ENCODE results near the gene SLC19A1.

- TF ChIP-seq CTCF (IDR thresholded peaks at IDR 0.05) (no peak), POLR2A (IDR thresholded peaks at IDR 0.05) (no peak), EP300 (IDR thresholded peaks at IDR 0.05) (no peak)
Measured at GRCh38 chr21:45518742-45519141, 23.5 kb downstream of the SLC19A1 start.

Measured in tibial nerve (tissue), 4 donors.